ENCODE results near the gene MRPL57.

MRPL57 gene

DNA sequence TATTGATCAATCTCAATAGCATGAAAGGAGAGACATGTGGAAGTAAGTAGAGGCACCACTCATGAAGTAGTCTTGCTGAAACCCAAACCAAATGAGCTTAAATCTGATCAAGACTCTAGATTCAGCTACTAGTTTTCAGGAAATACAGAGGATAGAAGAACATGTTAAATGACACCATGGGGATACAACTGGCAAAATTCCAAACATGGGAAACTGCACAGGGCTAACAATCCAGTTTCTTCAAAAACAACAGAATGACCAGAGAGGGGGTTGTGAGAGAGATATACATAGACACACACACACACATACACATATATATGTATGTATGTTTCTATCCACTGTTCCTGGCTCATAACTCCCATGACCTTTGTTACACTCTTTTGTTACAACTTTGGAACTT lies 44.8 kb downstream of the MRPL57 start:
- no peak overlapping the region for H3K27ac ChIP-seq
- TF ChIP-seq, protein P1, sequence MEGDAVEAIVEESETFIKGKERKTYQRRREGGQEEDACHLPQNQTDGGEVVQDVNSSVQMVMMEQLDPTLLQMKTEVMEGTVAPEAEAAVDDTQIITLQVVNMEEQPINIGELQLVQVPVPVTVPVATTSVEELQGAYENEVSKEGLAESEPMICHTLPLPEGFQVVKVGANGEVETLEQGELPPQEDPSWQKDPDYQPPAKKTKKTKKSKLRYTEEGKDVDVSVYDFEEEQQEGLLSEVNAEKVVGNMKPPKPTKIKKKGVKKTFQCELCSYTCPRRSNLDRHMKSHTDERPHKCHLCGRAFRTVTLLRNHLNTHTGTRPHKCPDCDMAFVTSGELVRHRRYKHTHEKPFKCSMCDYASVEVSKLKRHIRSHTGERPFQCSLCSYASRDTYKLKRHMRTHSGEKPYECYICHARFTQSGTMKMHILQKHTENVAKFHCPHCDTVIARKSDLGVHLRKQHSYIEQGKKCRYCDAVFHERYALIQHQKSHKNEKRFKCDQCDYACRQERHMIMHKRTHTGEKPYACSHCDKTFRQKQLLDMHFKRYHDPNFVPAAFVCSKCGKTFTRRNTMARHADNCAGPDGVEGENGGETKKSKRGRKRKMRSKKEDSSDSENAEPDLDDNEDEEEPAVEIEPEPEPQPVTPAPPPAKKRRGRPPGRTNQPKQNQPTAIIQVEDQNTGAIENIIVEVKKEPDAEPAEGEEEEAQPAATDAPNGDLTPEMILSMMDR (conservative IDR thresholded peaks at IDR 0.05) = no peak

DNA sequence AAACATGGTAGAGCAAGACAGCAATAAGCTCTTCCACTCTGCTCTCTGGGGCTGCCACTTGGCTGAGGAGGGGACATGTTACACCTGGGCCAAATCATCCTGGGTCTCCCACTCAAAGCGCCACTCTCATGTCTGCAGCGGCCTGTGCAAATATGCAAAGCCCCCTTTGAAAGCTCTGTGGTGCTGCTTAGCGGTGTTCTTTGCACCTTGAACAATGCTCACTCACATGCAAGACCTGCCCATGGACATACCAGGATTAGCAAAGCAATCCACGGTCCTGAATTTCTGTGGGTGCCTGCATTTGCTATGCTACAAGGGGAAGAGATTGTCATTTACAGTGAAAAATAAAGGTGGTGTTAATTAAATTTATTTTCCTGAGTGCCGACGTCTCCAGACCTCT lies 48.6 kb downstream of the MRPL57 start:
- TF ChIP-seq, protein P1 (conservative IDR thresholded peaks at IDR 0.05) = no peak
- H3K27ac ChIP-seq = no peak overlapping the region

DNA sequence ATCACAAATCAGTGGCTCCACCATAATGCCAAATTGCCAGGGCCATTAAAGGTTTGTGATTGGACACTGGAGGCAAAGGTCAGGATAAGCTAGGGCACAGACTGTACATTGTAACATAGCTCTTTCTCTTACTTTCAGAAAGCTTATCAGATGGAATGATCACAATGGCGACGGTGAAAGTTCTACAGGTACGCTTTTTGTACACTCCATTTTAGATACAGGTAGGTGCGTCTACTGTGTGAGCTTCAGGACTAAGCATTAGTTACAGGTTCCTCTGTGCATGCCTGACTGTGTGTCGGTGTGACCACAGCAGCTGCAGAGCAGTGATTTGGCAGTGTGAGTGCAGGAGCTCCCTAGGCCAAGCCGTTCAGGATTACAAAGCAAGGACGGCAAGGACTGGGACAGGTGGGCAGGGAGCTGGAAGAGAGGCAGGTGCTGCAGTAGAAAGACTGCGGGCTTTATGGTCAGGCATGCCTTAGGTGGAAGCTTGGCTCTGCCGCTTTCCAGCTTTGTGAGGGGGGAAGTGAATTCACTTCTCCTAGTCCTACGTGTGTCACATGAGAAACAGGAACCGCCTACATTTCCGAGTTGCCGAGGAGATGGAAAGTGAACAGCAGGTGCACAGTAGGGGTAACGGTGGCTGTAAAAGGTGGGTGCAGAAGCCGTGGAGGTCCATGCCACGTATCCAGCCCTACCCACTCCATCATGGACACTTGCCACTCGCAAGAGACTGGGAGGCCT lies 49.6 kb downstream of the MRPL57 start:
- TF ChIP-seq, protein P1 (conservative IDR thresholded peaks at IDR 0.05) = no peak
- no peak overlapping the region for H3K27ac ChIP-seq

DNA sequence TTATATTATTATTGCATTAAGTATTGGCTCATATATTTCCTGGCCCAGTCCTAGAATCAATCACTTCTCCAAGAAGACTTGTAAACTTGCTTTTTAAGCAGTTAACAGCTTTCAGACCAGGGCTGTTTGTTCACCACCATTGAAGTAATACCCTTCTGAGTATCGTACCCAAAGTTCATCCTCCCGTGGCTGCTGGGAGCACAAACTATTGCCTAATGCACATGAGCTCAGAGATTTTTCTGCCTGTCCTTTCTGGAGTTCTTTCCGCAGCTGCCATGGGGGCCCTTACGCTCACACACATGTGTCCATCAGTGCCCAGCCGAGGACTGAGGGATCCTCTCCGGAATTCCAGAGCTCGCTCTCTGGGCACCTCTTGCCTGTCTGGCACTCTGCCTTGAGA lies 51.5 kb downstream of the MRPL57 start:
- TF ChIP-seq, protein P1 (conservative IDR thresholded peaks at IDR 0.05) = no peak
- H3K27ac ChIP-seq = no peak overlapping the region

All from VCaP (cell line).